OCI-LY7 (cell line): ENCODE results near the gene AGXT2. TPM values are rescaled to one million over a fixed set of nuclear protein-coding genes. Genes with fewer than 3 reads are reported as not detected.
"Not testable (repeated sequence)": the region's sequence is repeated elsewhere in the genome, so short reads cannot be mapped to it uniquely, and the experiment has no call there.

ENCODE experiments used
- BruUV-seq: library from RNA; stranded (reverse); fragments of 400-500 nt; replicated peaks from 2 replicates; lab custom pipeline; 2021; lab: Mats Ljungman, UMichigan
- CTCF ChIA-PET: fragments of 300-600 bp; sonication (Branson Sonifier 250); formaldehyde crosslinking; loops from one replicate; lab custom pipeline; 2022; ENCODE audit warnings: antibody characterized with exemption; ENCODE audit not compliant: unreplicated experiment; lab: Charles Lee
- POLR2A ChIA-PET: fragments of 300-600 bp; sonication (Branson Sonifier 250); formaldehyde crosslinking; loops from one replicate; lab custom pipeline; 2022; ENCODE audit warnings: antibody characterized with exemption; lab: Charles Lee
- DNase-seq: peaks from one replicate; pipeline ENCODE4 v3.0.0-alpha.2; 2015; ENCODE audit warnings: low spot score
- H2AFZ ChIP-seq: fragments of 200-600 bp; sonication (generic), shearing (Covaris generic); 2 replicates; pipeline ENCODE4 v1.6.1; 2014; ENCODE audit warnings: mild to moderate bottlenecking, antibody characterized with exemption, low read length, moderate library complexity
- H3K27ac ChIP-seq: fragments of 200-600 bp; sonication (generic); 2 replicates; pipeline ENCODE4 v1.5.1; 2014; ENCODE audit warnings: mixed run types, low read depth, mild to moderate bottlenecking, moderate library complexity, low read length, inconsistent platforms; ENCODE audit not compliant: poor library complexity, severe bottlenecking
- H3K36me3 ChIP-seq: fragments of 200-600 bp; sonication (generic); 2 replicates; pipeline ENCODE4 v1.6.1; 2014; ENCODE audit warnings: mild to moderate bottlenecking, antibody characterized with exemption, low read length, moderate library complexity, mixed read lengths; ENCODE audit not compliant: insufficient read depth
- H3K4me1 ChIP-seq: fragments of 200-600 bp; sonication (generic); 2 replicates; pipeline ENCODE4 v1.5.1; 2014; ENCODE audit warnings: mild to moderate bottlenecking, low read length; ENCODE audit not compliant: insufficient read depth, poor library complexity, severe bottlenecking
- H3K4me2 ChIP-seq: fragments of 200-600 bp; sonication (generic); 2 replicates; pipeline ENCODE4 v1.6.1; 2014; ENCODE audit warnings: mild to moderate bottlenecking, low read length
- H3K4me3 ChIP-seq: fragments of 200-600 bp; sonication (generic); 2 replicates; pipeline ENCODE4 v1.5.1; 2014; ENCODE audit warnings: mild to moderate bottlenecking, low read depth, low read length; ENCODE audit not compliant: poor library complexity, severe bottlenecking
- H3K79me2 ChIP-seq: fragments of 200-600 bp; sonication (generic); 2 replicates; pipeline ENCODE4 v1.6.1; 2016; ENCODE audit warnings: low read depth, mild to moderate bottlenecking, low read length, moderate library complexity, mixed read lengths; ENCODE audit not compliant: insufficient read depth
- H3K9me2 ChIP-seq: fragments of 200-600 bp; sonication (generic); 2 replicates; pipeline ENCODE4 v1.6.1; 2016; ENCODE audit warnings: mild to moderate bottlenecking, low read length, mixed read lengths; ENCODE audit not compliant: insufficient read depth
- H3K9me3 ChIP-seq: fragments of 200-600 bp; sonication (generic); 2 replicates; pipeline ENCODE4 v1.6.1; 2014; ENCODE audit warnings: mild to moderate bottlenecking, mixed run types, low read length, mixed read lengths
- H4K20me1 ChIP-seq: fragments of 200-600 bp; sonication (generic); 2 replicates; pipeline ENCODE4 v1.6.1; 2014; ENCODE audit warnings: mild to moderate bottlenecking, antibody characterized with exemption, low read length, moderate library complexity, mixed read lengths; ENCODE audit not compliant: insufficient read depth
- EZH2phosphoT487 ChIP-seq: fragments of 200-600 bp; sonication (generic); IDR thresholded peaks from 2 replicates; pipeline ENCODE4 v1.6.1; 2018; ENCODE audit warnings: low read depth, borderline replicate concordance, mild to moderate bottlenecking, mixed run types, antibody characterized with exemption, low read length, moderate library complexity, mixed read lengths
- intact Hi-C: fragments of 100-400 bp; cut with micrococcal nuclease; formaldehyde crosslinking; loops from one replicate; pipeline ENCODE4 v1.10.0; 2022; ENCODE audit not compliant: unreplicated experiment
- total RNA-seq, 2 experiments: library from RNA; depleted of rRNA in 1 of 2; stranded (reverse); fragments of >200 nt in 1 of 2; shearing (Covaris generic) in 1 of 2; gene quantifications; 2 replicates each; pipeline ENCODE4 v1.2.3, GENCODE V29; 2014 to 2022
- TF ChIP-seq, protein P1 (sequence below): fragments of 200-600 bp; sonication (generic); conservative IDR thresholded peaks from 2 replicates; pipeline ENCODE4 v1.5.1; 2014; ENCODE audit warnings: mild to moderate bottlenecking, antibody characterized with exemption, low read length, moderate library complexity, mixed read lengths

Gene AGXT2
- total RNA-seq, 2 experiments from 2014 or later: not detected

DNA sequence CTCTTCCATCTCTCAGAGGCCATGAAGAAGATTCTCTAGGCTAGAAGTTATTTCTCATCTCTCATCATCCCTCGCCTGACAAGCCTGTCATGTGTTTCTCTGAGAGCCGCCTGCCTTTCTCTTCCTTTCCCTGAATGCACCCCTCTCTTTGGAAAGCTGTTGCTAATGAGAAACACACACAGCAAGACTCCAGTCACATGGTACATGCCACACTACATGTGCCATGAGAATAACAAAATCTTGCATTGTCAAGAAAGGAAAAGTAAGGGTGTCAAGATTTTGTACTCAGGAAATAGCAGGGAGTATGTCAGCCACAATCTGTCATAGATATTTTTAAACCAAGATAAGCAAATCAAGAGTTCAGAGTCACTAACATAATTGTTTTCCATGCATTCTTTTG, 8.9 kb downstream of the AGXT2 start:
- ChIA-PET POLR2A (no interaction called here), CTCF (no interaction called here)
- H3K27ac ChIP-seq: no peak overlapping the region
- no peaks in the 10 kb centered on the region for H4K20me1 ChIP-seq
- H3K4me1 ChIP-seq: no peaks in the 10 kb centered on the region
- no peak for DNase-seq
- H3K79me2 ChIP-seq: no peaks in the 10 kb centered on the region
- TF ChIP-seq, protein P1, sequence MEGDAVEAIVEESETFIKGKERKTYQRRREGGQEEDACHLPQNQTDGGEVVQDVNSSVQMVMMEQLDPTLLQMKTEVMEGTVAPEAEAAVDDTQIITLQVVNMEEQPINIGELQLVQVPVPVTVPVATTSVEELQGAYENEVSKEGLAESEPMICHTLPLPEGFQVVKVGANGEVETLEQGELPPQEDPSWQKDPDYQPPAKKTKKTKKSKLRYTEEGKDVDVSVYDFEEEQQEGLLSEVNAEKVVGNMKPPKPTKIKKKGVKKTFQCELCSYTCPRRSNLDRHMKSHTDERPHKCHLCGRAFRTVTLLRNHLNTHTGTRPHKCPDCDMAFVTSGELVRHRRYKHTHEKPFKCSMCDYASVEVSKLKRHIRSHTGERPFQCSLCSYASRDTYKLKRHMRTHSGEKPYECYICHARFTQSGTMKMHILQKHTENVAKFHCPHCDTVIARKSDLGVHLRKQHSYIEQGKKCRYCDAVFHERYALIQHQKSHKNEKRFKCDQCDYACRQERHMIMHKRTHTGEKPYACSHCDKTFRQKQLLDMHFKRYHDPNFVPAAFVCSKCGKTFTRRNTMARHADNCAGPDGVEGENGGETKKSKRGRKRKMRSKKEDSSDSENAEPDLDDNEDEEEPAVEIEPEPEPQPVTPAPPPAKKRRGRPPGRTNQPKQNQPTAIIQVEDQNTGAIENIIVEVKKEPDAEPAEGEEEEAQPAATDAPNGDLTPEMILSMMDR: no peak
- TF ChIP-seq EZH2phosphoT487: no peak
- H2AFZ ChIP-seq: no peak overlapping the region
- H3K4me2 ChIP-seq: no peak overlapping the region
- H3K9me2 ChIP-seq: no peaks in the 10 kb centered on the region
- no peak overlapping the region for H3K4me3 ChIP-seq
- H3K36me3 ChIP-seq: no peaks in the 10 kb centered on the region
- no peaks in the 10 kb centered on the region for H3K9me3 ChIP-seq
- no TSS peak for BruUV-seq
- intact Hi-C loops: no loop called here

DNA sequence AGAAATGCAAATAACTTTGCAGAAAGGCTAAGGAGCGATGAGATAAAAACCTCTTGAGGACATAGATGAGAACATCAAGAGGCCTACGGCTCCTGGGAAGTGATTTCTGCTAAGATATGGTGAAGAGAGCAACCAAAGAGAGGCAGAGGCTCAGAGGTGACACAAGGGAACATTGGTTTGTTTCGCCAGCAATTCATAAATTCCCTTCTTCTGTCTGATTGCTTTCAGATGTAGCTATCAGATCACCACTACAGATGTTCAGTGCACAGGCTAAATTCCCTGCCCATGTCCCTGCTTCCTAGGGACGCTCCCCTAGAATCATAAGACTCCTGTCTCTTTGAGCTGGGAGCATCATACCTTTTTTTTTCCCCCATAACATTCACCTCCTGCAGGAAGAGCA, 11.2 kb downstream of the AGXT2 start:
- no peak overlapping the region for H2AFZ ChIP-seq
- no peaks in the 10 kb centered on the region for H3K36me3 ChIP-seq
- no peaks in the 10 kb centered on the region for H4K20me1 ChIP-seq
- DNase-seq: no peak
- no peaks in the 10 kb centered on the region for H3K4me1 ChIP-seq
- no peak overlapping the region for H3K4me2 ChIP-seq
- intact Hi-C loops: no loop called here
- no peak overlapping the region for H3K27ac ChIP-seq
- no peaks in the 10 kb centered on the region for H3K79me2 ChIP-seq
- CTCF ChIA-PET: no interaction called here
- POLR2A ChIA-PET: no interaction called here
- no peaks in the 10 kb centered on the region for H3K9me3 ChIP-seq
- no TSS peak for BruUV-seq
- no peak overlapping the region for H3K4me3 ChIP-seq
- no peaks in the 10 kb centered on the region for H3K9me2 ChIP-seq
- no peak for TF ChIP-seq EZH2phosphoT487
- TF ChIP-seq, protein P1: no peak

DNA sequence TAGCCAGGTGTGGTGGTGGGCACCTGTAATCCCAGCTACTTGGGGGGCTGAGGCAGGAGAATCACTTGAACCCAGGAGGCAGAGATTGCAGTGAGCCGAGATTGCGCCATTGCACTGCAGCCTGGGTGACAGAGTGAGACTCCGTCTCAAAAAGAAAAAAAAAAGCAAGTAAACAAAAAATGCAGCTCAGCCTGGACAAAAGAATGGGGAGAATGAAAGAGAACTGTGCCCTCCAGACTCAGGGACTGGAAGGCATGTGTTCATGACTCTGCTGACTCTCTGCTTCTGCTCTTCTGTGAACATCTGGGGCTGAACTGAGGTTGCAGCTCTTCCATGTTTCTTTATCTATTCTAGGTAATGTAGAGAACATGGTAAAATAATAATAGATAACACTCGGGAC, 11.8 kb downstream of the AGXT2 start:
- BruUV-seq, H3K4me2 ChIP-seq, H3K4me1 ChIP-seq, H2AFZ ChIP-seq, DNase-seq, H3K27ac ChIP-seq, CTCF ChIA-PET, POLR2A ChIA-PET, H3K4me3 ChIP-seq, H3K79me2 ChIP-seq, H3K9me3 ChIP-seq, H4K20me1 ChIP-seq, intact Hi-C loops, H3K9me2 ChIP-seq, H3K36me3 ChIP-seq: not testable (repeated sequence)
